SK-N-SH treated with all-trans-retinoic acid at 6 μM for 48 hours (cell line): Measurements from ENCODE around the gene GALNTL6.

Source experiments
- BACH2 ChIP-seq: fragments of 250-450 bp; sonication (Bioruptor Pico); IDR thresholded peaks from 2 replicates; pipeline ENCODE4 v1.9.0; 2021; ENCODE audit warnings: mild to moderate bottlenecking, borderline replicate concordance
- CREB5 ChIP-seq: fragments of 250-450 bp; sonication (Bioruptor Pico); IDR thresholded peaks from 2 replicates; pipeline ENCODE4 v1.5.1; 2020; ENCODE audit warnings: low read depth, mild to moderate bottlenecking, moderate library complexity
- CSRNP3 ChIP-seq: fragments of 250-450 bp; sonication (Bioruptor Pico); IDR thresholded peaks from 2 replicates; pipeline ENCODE4 v1.5.1; 2021; ENCODE audit warnings: mild to moderate bottlenecking, moderate library complexity
- ISL1 ChIP-seq: fragments of 250-450 bp; sonication (Bioruptor Pico); IDR thresholded peaks from 2 replicates; pipeline ENCODE4 v2.1.2; 2022; ENCODE audit warnings: mild to moderate bottlenecking, moderate library complexity
- POU6F1 ChIP-seq: fragments of 250-450 bp; sonication (Bioruptor Pico); IDR thresholded peaks from 2 replicates; pipeline ENCODE4 v1.8.0; 2021; ENCODE audit warnings: low read depth, mild to moderate bottlenecking, moderate library complexity, borderline replicate concordance
- RARB ChIP-seq: fragments of 250-450 bp; sonication (Bioruptor Pico); IDR thresholded peaks from 2 replicates; pipeline ENCODE4 v1.8.0; 2021; ENCODE audit warnings: mild to moderate bottlenecking, moderate library complexity
- ZFP3 ChIP-seq: fragments of 250-450 bp; sonication (Bioruptor Pico); IDR thresholded peaks from 2 replicates; pipeline ENCODE4 v1.5.0; 2020; ENCODE audit warnings: mild to moderate bottlenecking, moderate library complexity
- ZFP30 ChIP-seq: fragments of 450-650 bp; formaldehyde crosslinking; IDR thresholded peaks from 2 replicates; pipeline ENCODE4 v1.5.0; 2022; ENCODE audit warnings: mild to moderate bottlenecking, moderate library complexity

GRCh38 chr4:172945611-172946010, 1132.4 kb downstream of the GALNTL6 start:
- no peak for TF ChIP-seq ZFP3 (CRISPR knock-in tag)
- TF ChIP-seq BACH2 (CRISPR knock-in tag) = no peak
- no peak for TF ChIP-seq CREB5 (CRISPR knock-in tag)
- no peak for TF ChIP-seq POU6F1
- no peak for TF ChIP-seq ISL1 (CRISPR knock-in tag)
- no peak for TF ChIP-seq RARB (CRISPR knock-in tag)
- TF ChIP-seq CSRNP3 (CRISPR knock-in tag) = no peak
- TF ChIP-seq ZFP30 = no peak
